ENCODE measurements around the gene SHC2. TPM values are rescaled to one million over a fixed set of nuclear protein-coding genes. Genes with fewer than 3 reads are reported as not detected.
A peak's percentile ranks its signal among the peaks of the same experiment; 100 is the strongest.

SHC2 gene
- total and polyA plus RNA-seq, 2 of the 13 experiments (the other 11 are each of a cell fraction or from before 2014, with no cell fraction given): 9.0 to 18.3 TPM

DNA sequence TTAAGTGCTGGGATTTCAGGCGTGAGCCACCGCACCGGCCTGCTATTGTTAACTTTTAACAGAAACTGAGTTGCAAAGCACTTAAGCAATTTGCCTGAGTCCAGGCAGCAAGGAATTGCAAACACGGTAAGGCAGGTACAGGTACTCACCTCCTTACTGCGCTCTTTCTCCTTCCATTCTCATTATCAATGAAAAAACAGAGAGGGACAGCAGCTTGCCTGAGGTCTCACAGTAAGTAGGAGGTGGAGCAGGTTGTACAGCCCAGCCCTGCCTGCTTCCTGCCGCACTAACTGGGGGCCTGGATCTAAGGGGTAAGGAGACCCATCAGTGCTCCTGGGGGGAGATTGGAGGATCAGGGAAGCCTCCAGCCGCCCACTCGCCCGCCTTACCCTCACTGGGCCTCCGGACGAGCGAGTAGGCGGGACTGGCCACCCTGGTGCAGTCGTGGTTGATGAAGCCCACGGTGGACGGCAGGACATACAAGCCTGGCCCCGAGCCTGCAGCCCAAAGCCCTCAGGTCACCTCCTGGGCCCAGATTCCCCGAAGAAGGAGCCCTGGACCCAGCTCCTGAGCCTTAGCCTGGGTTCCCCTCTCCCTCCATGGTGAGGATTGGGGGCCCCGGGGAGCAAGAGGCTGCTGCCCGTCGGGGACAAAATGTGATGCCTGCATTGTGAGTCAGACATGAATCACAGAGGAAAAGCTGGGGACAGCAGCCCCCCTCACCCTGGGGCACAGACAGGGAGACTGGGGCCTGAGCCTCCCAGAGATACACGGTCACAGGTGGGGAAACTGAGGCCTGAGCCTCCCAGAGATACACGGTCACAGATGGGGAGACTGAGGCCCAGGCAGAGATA is 11.4 kb upstream of the SHC2 start:
- ATAC-seq (no peak; the same call in 2 of the 3 replicates), DNase-seq (ENCODE audit: low spot score) (no peak), FAIRE-seq (no peak)
- no peaks in the 10 kb centered on the region for H3K4me1 ChIP-seq (ENCODE audit: insufficient read depth, low read length)
- H3K27me3 ChIP-seq (ENCODE audit: control insufficient read depth in 1 of 2, insufficient read depth in 2 of 2, low read length in 2 of 2): peaks cover under 1 to 21% of the 10 kb centered on the region in 2 experiments; a peak in 3 of 5 replicates
- H2AFZ ChIP-seq (ENCODE audit: low read length): no peak overlapping the region
- no TSS peak for BruUV-seq (replicated peaks)
- POLR2A ChIA-PET: no interaction called here
- no peak overlapping the region for H3K4me2 ChIP-seq (ENCODE audit: low read depth, low read length)
- no peak overlapping the region for H3K9ac ChIP-seq (ENCODE audit: insufficient read depth, low read depth, low read length)
- 18% methylated on average over 19 of the region's 23 CpGs for WGBS (ENCODE audit: low lambda C conversion rate)
- no peaks in the 10 kb centered on the region for H3K36me3 ChIP-seq (replicated peaks in 1 of 2; ENCODE audit: control insufficient read depth in 1 of 2, insufficient read depth in 2 of 2, low read length in 2 of 2)
- TF ChIP-seq JARID2 (CRISPR knock-in tag; IDR thresholded peaks at IDR 0.05; ENCODE audit: insufficient replicate concordance) (no peak), SRSF4 (IDR thresholded peaks at IDR 0.05; ENCODE audit: low read depth, low read length, poor library complexity, severe bottlenecking) (no peak), MATR3 (CRISPR knock-in tag; IDR thresholded peaks at IDR 0.05) (no peak), THAP8 (CRISPR knock-in tag; IDR thresholded peaks at IDR 0.05; ENCODE audit: borderline replicate concordance) (no peak), ATM (IDR thresholded peaks at IDR 0.05; ENCODE audit: borderline replicate concordance) (no peak), ASH2L (IDR thresholded peaks at IDR 0.05; ENCODE audit: insufficient read length, low read depth, low read length) (no peak), HNRNPH1 (optimal IDR thresholded peaks at IDR 0.05; ENCODE audit: low read depth, low read length) (no peak), CHCHD3 (CRISPR knock-in tag; IDR thresholded peaks at IDR 0.05) (no peak), KAT7 (CRISPR knock-in tag; IDR thresholded peaks at IDR 0.05; ENCODE audit: borderline replicate concordance) (no peak), NBN (conservative IDR thresholded peaks at IDR 0.05) (no peak), ZNF713 (CRISPR knock-in tag; IDR thresholded peaks at IDR 0.05) (no peak), ZFP91 (CRISPR knock-in tag; IDR thresholded peaks at IDR 0.05; ENCODE audit: borderline replicate concordance) (no peak), ZNF768 (CRISPR knock-in tag; IDR thresholded peaks at IDR 0.05) (peak; percentile 90), AGO1 (IDR thresholded peaks at IDR 0.05; ENCODE audit: low read depth, low read length, poor library complexity, severe bottlenecking) (peak; percentile 38), PHB2 (IDR thresholded peaks at IDR 0.05; ENCODE audit: partially characterized antibody) (no peak), ZNF660 (CRISPR knock-in tag; IDR thresholded peaks at IDR 0.05; ENCODE audit: borderline replicate concordance, low read depth) (no peak), ZFX (CRISPR knock-in tag; IDR thresholded peaks at IDR 0.05; ENCODE audit: low read depth) (no peak)
- TF ChIP-seq, protein P1, sequence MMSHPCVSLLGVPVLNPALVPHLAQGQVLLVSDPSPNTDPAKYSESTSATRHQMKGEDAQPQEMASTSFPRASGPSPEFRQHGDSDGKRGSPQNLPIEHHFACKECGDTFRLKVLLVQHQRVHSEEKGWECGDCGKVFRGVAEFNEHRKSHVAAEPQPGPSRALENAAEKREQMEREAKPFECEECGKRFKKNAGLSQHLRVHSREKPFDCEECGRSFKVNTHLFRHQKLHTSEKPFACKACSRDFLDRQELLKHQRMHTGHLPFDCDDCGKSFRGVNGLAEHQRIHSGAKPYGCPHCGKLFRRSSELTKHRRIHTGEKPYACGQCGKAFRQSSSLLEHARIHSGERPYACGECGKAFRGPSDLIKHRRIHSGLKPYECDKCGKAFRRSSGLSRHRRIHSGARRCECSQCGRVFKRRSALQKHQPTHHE (CRISPR knock-in tag; IDR thresholded peaks at IDR 0.05; ENCODE audit: borderline replicate concordance): no peak
- intact Hi-C loops (cut with micrococcal nuclease; ENCODE audit: unreplicated experiment) (no loop called here), in situ Hi-C loops (cut with HindIII; ENCODE audit: extremely low pct_ligation_motif_present, low pct_unique_long_range_greater_than_20kb) (no loop called here)
- no peaks in the 10 kb centered on the region for H4K20me1 ChIP-seq (ENCODE audit: insufficient read depth, low read length)
- H3K79me2 ChIP-seq (ENCODE audit: insufficient read depth, low read length): no peaks in the 10 kb centered on the region
- CTCF ChIA-PET (ENCODE audit: low intra/inter-chr PET ratio, low total read pairs): no interaction called here
- H3K9me3 ChIP-seq (ENCODE audit: low read length): no peaks in the 10 kb centered on the region
- no peak overlapping the region for H3K27ac ChIP-seq (ENCODE audit: extremely low read length, insufficient read depth, low read length)
- no peak overlapping the region for H3K4me3 ChIP-seq (replicated peaks in 1 of 3; ENCODE audit: insufficient read depth in 1 of 3, low read depth in 2 of 3, low read length in 3 of 3)
